HG02943 (cell line): Measurements from ENCODE around the gene SLC38A1.

Experiments used
- ATAC-seq: cut with Tn5 transposase; IDR thresholded peaks from one replicate; pipeline ENCODE4 v1.9.1; 2021; ENCODE audit warnings: mild to moderate bottlenecking, low read depth, moderate library complexity; ENCODE audit not compliant: unreplicated experiment

The SLC38A1 gene

DNA sequence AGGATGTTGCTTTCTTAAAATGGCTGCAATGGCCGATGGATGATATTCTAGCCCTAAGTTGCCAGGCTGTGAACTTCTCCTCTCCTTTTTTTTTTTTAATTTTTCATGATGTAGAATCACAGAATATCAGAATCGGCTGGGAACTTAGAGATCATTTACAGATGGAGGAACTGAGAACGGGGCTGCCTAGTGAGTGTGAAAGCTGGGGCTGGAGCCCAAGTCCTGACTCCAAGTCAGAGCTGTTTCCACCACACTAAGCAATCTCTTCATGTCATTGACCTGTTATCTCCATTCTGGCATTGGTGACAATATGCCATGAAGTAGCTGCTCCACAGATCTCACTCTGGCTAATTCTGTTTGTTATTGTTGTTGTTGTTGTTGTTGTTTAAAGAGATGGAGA is 121.7 kb downstream of the SLC38A1 start:
- no peak for ATAC-seq

- no peak for ATAC-seq
Observed at GRCh38 chr12:46145881-46146280, 123.0 kb downstream of the SLC38A1 start.

GRCh38 chr12:46144433-46144832 is 124.4 kb downstream of the SLC38A1 start:
- no peak for ATAC-seq

DNA sequence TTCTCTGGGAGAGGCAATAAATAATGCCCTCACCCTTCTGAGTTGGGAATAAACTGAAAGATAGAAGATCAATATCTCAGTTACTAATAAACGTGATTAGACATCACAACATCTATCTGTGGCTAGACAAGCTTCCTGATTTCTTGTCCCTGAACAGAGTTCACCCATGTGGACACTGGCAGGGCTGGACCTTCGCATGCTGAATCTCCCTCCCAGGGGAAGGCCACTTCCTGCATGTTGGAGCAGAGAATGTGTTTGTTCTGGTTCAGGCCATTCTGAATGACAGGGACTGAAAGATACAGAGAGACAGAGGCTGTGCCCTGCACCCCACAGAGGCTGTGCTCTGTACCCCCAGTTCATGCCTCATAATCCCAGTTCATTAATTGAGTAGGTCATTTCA is 132.6 kb downstream of the SLC38A1 start:
- ATAC-seq: no peak

- ATAC-seq: no peak
Observed at GRCh38 chr12:46135750-46136149, 133.1 kb downstream of the SLC38A1 start.

DNA sequence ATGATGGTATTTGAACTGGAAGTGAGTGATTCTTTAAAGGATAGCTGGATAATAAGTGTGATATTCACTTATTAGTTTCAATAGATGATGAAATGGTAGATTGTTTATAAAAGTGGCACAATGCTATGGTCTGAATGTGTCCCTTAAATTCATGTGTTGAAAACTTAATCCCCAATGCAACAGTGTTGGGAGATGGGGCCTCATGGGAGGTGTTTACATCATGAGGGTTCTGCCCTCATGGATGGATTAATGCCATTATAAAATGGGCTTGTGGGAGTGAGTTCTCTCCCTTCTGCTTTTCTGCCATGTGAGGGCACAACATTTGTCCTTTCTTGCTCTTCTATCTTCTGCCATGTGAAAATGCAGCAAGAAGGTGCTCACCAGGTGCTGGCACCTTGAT is 134.0 kb downstream of the SLC38A1 start:
- ATAC-seq: no peak

GRCh38 chr12:46134205-46134811 is 134.5 kb downstream of the SLC38A1 start:
- ATAC-seq: no peak

- no peak for ATAC-seq
Observed at GRCh38 chr12:46133751-46134150, 135.1 kb downstream of the SLC38A1 start.
